GM12892 (cell line): ENCODE data around the gene KCNJ13.

Source experiments
- POLR2A ChIP-seq: IDR thresholded peaks from 2 replicates; pipeline ENCODE4 v1.6.1; 2011; ENCODE audit warnings: low read depth, low read length, control low read depth
- TAF1 ChIP-seq: IDR thresholded peaks from 2 replicates; pipeline ENCODE4 v1.6.1; 2011; ENCODE audit warnings: low read depth, mild to moderate bottlenecking, control low read depth, low read length, borderline replicate concordance

DNA sequence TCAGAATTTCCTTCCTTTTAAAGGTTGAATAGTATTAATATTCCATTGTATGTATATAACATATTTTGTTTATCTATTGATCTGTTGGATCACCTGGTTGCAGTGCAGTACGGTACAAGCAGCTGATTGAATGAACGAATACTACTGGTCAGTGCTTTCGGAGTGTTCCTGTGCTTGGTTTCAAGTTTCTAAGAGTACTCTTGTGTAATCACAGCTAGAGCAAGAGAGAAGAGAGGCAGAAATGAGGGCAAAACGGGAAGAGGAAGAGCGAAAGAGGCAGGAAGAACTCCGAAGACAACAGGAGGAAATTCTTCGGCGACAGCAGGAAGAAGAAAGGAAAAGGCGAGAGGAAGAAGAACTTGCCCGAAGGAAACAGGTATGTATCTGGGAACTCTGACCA is 40.3 kb upstream of the KCNJ13 start:
- TF ChIP-seq TAF1 (no peak), POLR2A (no peak)
